DOHH2 (cell line): Measurements from ENCODE around the gene ZDHHC16.

ENCODE experiments used
- EZH2phosphoT487 ChIP-seq: fragments of 200-600 bp; sonication (generic); IDR thresholded peaks from 2 replicates; pipeline ENCODE4 v1.6.1; 2017; ENCODE audit warnings: borderline replicate concordance, mild to moderate bottlenecking, antibody characterized with exemption, low read length, moderate library complexity, mixed read lengths
- TF ChIP-seq, protein P1 (sequence below): fragments of 200-600 bp; sonication (generic); IDR thresholded peaks from one replicate; pipeline ENCODE4 v1.5.1; 2014; ENCODE audit warnings: antibody characterized with exemption, mild to moderate bottlenecking, low read depth, low read length; ENCODE audit not compliant: poor library complexity, severe bottlenecking

DNA sequence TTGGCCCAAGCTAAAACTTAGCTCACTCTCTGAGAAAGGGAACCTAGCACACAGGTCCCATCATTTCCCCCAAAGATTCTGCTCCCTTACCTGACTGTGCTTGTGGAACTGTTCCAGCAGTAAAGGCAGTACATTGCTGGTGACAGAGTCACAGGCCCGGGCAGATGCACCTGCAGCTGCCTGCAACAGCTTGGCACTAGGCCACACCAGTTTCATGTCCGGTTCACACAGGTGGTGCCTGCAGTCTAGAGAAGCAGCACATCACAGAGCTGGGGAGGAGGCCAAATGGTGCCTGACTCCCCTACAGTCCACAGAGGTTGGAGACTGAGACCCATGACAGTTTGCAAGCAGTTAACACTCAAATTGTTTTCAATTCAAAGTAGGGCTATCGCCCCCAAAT, 22.2 kb downstream of the ZDHHC16 start:
- TF ChIP-seq, protein P1, sequence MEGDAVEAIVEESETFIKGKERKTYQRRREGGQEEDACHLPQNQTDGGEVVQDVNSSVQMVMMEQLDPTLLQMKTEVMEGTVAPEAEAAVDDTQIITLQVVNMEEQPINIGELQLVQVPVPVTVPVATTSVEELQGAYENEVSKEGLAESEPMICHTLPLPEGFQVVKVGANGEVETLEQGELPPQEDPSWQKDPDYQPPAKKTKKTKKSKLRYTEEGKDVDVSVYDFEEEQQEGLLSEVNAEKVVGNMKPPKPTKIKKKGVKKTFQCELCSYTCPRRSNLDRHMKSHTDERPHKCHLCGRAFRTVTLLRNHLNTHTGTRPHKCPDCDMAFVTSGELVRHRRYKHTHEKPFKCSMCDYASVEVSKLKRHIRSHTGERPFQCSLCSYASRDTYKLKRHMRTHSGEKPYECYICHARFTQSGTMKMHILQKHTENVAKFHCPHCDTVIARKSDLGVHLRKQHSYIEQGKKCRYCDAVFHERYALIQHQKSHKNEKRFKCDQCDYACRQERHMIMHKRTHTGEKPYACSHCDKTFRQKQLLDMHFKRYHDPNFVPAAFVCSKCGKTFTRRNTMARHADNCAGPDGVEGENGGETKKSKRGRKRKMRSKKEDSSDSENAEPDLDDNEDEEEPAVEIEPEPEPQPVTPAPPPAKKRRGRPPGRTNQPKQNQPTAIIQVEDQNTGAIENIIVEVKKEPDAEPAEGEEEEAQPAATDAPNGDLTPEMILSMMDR: no peak
- no peak for TF ChIP-seq EZH2phosphoT487
